GM18907 (cell line): ENCODE results near the gene ZDHHC17.
A peak's percentile ranks its signal among the peaks of the same experiment; 100 is the strongest.
"Not testable (repeated sequence)": the region's sequence is repeated elsewhere in the genome, so short reads cannot be mapped to it uniquely, and the experiment has no call there.

Experiments
- ATAC-seq: cut with Tn5 transposase; IDR thresholded peaks from one replicate; pipeline ENCODE4 v1.9.1; 2021; ENCODE audit warnings: mild to moderate bottlenecking, moderate library complexity; ENCODE audit not compliant: unreplicated experiment

Gene ZDHHC17

GRCh38 chr12:76763746-76764675, at the start of gene ZDHHC17:
Gene ZDHHC17 (plus strand): TSS chr12:76764115. CDS start chr12:76764237, 122 bp downstream.
- ATAC-seq: peak; percentile 94

- no peak for ATAC-seq
These were observed 49.5 kb upstream of the ZDHHC17 start for GRCh38 chr12:76714415-76714814.

- ATAC-seq: no peak
These were observed 49.1 kb upstream of the ZDHHC17 start for GRCh38 chr12:76714861-76715260.

- ATAC-seq: no peak
These were observed 48.6 kb upstream of the ZDHHC17 start for GRCh38 chr12:76715332-76715731.

- ATAC-seq: no peak
These were observed 46.6 kb upstream of the ZDHHC17 start for GRCh38 chr12:76717314-76717713.

GRCh38 chr12:76719171-76720041, 44.5 kb upstream of the ZDHHC17 start:
- no peak for ATAC-seq

- ATAC-seq: no peak
These were observed 43.8 kb upstream of the ZDHHC17 start for GRCh38 chr12:76720068-76720467.

- no peak for ATAC-seq
These were observed 37.3 kb upstream of the ZDHHC17 start for GRCh38 chr12:76726626-76727025.

GRCh38 chr12:76732188-76732587, 31.7 kb upstream of the ZDHHC17 start:
- not testable (repeated sequence) for ATAC-seq

GRCh38 chr12:76737689-76738088, 26.2 kb upstream of the ZDHHC17 start:
- not testable (repeated sequence) for ATAC-seq

GRCh38 chr12:76738824-76739579, 24.9 kb upstream of the ZDHHC17 start:
- no peak for ATAC-seq

GRCh38 chr12:76739896-76740295, 24.0 kb upstream of the ZDHHC17 start:
- no peak for ATAC-seq

- no peak for ATAC-seq
These were observed 23.4 kb upstream of the ZDHHC17 start for GRCh38 chr12:76740501-76740900.

- ATAC-seq: no peak
These were observed 18.6 kb upstream of the ZDHHC17 start for GRCh38 chr12:76745343-76745742.

- ATAC-seq: no peak
These were observed 17.4 kb upstream of the ZDHHC17 start for GRCh38 chr12:76746516-76746915.

- no peak for ATAC-seq
These were observed 16.7 kb upstream of the ZDHHC17 start for GRCh38 chr12:76747245-76747644.

- no peak for ATAC-seq
These were observed 8.0 kb upstream of the ZDHHC17 start for GRCh38 chr12:76755829-76756379.

- ATAC-seq: no peak
These were observed 6.2 kb upstream of the ZDHHC17 start for GRCh38 chr12:76757694-76758093.

- no peak for ATAC-seq
These were observed 1.3 kb upstream of the ZDHHC17 start for GRCh38 chr12:76762601-76762980.

- no peak for ATAC-seq
These were observed 941 bp downstream of the ZDHHC17 start for GRCh38 chr12:76764856-76765255.

- ATAC-seq: no peak
These were observed 1.7 kb downstream of the ZDHHC17 start for GRCh38 chr12:76765598-76765997.
